Pons (tissue), 1 donor: ENCODE measurements around the gene SPINK8.

Experiments
- DNase-seq: peaks from one replicate; pipeline ENCODE4 v3.0.0-alpha.2; 2016; ENCODE audit warnings: low spot score

The SPINK8 gene

DNA sequence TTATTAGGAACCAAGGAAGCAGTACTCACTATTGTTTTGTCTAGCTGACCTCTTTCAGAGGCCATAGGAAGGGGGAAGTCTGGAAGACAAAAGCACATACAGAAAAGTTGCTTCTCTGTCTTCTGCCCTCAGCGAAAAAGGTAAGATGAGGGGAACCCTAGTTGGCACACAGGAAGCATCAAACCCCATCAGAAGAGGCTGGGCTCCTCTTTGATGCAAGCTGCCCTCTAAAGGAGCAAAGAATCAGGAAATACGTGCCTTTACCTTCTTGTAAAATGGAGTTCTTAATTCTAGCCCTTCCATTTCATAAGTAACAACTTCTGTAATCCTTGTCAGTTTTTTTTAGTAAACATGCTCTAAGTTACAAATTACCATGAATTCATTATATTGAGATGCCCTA is 12.5 kb downstream of the SPINK8 start:
- no peak for DNase-seq

DNA sequence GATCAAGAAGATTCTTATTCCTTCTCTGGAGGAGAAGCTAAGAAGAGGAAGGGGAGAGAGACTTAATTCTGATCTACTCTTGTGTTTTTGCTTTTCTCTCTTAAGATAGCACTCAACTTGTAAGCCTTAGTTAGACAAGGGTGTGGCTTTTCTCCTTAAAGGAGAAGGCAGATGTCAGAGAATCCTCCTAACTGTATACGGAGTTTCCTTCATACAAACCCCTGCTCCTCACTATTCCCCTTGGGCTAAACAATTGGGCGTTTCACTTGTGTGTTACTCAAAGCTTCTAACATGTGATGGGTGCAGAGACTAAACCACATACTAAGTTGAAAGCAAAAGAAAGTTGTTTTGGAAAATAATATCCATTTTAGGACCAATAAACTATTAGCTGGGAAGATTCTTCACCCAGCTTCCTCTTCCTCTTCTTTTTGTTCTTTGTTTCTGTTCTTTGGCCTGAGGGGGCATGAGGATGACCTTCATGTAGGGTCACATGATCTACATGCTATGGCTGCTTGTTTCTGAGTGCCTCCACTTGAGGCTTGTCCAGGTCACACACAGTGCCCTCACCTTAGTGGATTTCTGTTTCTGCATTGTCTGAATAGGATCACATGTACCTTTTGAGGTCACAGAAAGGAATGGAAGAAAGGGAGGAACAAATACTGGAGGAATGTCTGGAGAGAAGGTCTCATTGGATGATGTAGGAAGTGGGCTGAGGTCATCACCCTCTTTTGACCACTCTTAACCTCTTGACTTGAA is 14.6 kb downstream of the SPINK8 start:
- no peak for DNase-seq

DNA sequence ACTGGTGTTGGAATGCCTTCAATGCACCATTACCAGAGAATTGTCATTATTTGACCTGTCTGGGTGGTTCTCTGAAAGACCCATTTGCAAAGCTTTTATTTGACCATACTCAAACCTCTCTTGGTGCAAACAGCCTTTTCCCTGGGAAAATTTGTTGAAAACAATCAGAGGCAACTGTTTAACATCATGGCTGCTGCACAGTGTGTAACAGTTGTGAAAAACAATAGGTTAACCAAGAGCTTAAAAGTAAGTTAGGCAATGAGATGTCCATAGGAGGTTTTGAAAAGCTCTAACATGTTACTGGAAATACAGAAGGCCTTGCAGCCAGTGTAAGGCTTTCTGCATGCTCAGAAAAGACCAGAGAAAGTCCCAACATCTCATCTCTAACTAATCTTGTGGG is 18.9 kb downstream of the SPINK8 start:
- no peak for DNase-seq

DNA sequence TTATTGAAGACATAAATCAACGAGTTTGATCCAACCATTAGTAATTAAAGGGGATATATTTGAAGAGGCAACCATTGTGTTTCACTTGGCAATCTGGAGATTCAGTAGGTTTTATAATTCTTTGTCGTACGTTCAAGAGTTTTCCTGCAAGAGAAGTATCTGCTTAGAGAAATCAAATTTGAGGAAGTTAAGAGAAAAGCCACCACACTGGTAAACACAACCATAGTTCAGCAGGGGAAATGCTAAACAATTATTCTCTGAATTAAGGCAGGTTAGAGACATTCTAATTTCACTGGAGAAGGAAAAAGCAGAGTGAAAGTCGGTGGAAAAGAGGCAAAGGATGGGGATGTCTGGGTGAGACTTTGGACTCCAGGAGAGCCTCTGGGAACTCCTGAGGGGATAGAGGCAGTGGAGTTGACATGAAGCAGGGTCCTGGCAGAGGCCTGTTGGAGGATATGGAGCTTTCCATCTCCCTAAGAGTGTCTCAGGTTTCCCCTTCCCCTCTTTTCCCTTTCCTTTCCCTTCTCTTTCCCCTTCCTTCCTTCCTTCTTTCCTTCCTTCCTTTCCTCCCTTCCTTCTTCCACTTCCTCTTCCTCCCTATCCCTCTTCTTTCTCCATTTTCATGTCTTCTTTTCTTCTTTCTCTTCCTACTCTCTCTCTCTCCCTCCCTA is 26.5 kb downstream of the SPINK8 start:
- no peak for DNase-seq

DNA sequence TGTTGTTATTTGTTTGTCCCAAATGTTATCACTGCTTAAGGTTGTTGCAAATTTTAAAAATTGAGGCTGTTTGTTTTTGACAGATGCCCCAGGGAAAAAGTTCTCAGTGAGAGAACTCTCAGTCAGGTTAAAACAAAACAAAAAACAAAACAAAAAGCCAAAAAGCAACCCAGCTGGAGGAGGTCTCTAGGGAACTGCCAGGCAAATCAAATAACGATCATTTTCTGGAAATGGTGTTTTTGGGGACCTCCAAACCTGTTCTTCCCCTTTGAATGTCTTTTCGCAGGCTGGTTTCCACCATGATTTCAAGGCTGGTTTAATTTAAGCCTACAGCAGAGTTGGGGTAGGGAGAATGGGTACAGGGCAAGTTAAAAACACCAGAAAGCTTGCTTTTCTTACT is 27.2 kb downstream of the SPINK8 start:
- no peak for DNase-seq

DNA sequence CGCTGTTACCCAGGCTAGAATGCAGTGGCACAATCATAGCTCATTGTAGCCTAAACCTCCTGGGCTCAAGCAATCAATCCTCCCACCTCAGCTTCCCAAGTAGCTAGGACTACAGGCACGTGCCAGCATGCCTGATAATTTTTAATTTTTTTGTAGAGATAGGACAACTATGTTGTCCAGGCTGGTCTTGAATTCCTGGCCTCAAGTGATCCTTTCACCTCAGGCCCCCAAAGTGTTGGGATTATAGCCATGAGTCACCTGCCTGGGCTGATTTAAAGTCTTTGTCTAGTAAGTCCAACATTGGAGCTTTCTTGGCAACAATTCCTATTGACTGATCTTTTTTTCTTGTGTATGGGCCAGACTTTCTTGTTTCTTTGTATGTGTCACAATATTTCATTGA is 28.1 kb downstream of the SPINK8 start:
- no peak for DNase-seq

DNA sequence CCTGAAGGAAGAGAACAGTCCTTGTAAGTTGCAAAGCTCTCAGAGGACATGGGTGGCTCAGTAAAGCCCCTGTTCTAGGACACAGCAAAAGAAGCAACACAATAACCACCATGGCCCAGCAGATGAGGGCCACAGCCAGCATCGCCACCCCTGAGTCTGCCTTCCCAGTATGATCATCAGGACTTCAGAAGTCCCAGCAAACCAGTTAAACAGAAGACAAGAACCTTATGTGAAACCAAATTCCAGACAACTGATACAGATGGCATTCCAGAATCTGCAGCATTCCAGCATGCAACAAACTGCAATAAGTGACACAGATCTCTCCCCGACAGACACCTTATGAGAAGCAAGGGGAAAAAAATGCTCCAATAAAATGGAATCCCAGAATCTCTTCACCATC is 30.4 kb downstream of the SPINK8 start:
- DNase-seq, result no peak

DNA sequence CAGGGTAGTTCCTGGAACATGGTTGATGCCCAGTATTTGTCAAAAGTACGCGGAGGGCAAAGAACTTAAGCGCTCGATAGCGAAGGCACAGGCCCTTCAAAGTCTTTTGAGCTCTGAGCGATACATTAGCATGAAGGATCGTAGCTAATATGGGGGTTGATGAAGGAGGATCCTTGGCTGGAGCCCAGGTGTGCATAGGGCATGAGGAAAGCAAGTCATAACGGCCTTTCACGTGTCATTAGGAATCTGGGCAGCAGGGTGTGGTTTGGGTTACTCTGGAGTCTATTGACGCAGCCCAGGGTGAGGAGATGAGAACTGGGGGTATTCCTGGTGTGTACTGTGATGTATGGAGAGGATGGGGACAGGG is 31.7 kb downstream of the SPINK8 start:
- peak; percentile 20 for DNase-seq

DNA sequence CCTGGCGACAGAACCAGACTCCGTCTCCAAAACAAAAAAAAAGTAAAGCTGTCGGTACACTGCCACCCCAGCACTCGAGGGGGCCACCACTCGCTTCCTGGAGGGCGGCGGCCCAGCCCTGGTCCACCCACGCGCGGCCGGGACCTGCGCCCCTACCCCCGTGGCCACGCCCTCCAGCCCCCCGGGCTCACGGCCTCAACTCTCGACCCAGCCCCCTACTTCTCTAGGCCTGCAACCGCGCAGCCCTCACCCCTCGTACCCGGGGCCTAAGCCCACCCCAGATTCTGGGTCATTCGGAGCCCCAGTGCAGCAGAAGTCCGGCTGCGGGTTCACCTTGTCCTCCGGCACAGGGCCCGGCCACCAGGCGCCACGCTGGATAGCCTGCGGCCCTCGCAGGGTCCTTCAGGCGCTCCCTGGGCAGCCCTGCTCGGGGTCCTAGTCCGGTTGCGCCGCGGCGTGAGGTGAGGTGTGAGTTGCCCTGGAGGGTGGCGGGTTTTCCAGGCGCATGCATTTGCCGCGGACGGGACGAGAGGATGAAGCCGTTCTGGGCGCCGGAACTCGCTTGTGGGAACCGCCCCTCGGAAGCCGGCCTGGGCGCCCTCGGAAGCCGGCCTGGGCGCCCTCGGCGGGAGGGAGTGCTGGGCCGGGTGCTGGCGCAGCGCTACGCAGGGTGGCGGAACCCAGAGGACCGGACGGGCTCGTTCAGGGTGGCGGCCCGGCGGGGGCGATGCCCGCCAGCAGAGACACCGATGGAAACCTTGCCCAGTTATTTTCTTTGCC is 32.3 kb downstream of the SPINK8 start, which contains the start of gene NME6:
Gene NME6, minus strand, starts transcription at position 348 of the 780 bp plus-strand sequence.
- DNase-seq, result peak; percentile 68

DNA sequence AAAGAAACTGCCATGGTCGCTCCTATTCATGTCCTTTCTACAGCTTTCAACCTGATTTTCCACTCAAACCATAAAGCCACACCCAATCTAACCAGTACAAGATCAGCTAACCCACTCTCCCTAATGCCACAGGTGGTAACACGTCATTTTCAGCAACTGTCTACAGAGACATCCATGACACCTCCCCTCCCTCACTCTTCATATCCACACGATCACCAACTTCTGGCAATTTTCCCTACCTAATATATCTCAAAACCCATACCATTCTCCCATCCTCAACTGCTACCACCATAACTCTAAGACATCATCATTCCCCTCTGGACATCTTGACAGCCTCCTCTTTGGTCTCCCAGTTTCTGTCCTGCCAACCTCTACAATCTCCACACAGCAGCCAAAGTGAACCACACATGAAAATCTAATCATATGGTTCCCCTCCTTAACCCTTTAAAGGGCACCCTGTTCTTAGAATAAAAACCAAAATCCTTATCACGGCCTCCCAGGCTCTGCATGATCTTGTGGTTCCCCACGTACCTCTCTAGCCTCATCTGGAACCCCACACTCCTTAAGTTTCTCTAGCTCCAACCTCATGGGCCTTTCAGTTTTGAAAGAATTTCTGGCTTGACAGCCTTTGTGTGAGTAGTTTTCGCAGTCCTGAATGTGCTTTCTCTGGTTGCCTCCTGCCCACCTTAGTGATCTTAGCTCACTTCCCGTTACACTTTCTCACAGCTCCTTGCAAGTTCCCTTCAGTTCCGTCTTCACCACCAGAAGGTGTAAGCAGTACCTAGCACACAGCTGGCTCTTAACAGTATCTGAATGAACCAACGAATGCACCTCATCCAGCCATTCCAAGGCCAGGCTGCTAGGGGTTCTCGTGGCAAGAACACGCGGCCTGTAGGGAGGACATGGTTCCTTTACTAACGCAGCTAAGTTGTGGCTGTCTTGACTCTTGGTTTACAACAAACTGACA is 33.4 kb downstream of the SPINK8 start:
- no peak for DNase-seq

DNA sequence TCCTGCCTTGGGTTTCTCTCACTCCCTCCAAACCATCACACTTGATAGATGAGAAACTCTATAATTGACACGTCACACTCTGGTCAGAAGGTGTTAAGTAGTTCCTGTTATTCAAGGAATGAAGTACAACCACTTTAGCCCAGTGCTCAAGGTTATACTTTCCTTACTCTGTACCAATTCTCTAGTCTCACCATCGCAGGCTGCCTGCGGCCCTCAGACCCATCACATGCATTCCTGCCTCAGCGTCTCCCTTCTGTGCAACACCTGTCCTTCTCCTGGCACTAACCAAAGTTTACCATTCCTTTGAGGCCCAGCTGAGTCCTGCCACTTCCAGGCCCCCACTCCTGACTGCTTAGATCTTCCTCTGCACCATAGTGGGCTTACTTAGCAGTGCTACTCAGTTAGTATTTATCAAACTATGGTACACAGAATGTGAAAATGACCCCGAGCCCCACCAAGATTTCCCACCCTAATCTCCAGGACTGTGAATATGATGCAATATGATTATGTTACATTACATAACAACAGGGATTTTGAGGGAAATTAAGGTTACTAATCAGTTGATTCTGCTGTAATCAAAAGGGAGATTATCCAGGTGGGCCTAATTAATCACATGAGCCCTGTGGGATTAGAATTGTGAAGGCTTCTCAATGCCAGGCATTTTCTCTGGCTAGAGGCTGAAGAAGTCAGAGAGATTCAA is 36.2 kb downstream of the SPINK8 start:
- DNase-seq, result no peak

DNA sequence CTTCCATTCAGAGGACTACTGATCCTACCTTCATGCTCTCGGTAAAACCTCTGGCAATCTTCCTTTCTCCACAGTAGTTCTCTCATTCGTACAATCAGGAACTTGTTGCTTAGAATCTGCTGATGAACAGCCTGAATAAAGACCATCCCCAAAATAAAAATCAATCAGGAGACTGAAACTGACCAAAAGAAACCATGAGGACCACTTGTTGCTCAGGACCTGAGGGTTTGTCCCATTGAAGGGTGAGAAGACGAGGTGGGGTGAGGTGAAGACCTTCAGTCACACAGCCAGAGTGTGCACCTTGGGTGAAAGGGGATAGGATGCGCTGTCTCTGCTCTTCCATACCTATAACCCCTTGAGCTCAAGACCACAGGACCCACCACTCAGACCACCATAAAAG is 36.8 kb downstream of the SPINK8 start:
- DNase-seq, result no peak

DNA sequence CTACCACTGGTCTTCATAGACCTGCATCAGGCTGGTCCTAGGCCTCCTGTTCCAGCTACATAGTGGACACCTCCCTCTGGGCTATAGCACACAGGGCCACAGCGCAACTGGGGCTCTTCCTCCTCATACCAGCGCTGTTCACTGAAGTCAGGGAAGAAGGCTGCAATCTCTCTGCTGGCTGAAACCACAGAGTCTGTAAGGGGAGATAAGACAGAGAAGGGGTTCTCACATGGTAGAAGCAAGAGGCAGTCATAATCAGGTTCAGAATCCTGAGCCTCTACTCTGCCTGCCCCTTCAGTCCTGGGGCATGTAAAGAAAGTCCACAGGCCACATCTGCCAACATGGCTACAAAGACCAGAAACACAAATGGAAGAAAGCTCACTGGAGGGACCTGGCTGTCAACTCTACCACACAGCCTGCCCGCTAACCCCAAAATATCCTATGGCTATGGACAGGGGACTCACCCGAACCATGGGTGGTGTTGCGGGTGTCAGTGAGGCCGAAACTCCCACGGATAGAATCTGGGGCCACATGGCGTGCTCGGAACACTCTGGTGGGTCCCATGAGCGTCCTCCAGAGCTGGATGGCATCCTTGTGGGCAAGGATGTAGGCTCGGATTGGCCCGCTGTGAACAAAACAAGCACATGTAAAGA is 38.7 kb downstream of the SPINK8 start:
- no peak for DNase-seq

DNA sequence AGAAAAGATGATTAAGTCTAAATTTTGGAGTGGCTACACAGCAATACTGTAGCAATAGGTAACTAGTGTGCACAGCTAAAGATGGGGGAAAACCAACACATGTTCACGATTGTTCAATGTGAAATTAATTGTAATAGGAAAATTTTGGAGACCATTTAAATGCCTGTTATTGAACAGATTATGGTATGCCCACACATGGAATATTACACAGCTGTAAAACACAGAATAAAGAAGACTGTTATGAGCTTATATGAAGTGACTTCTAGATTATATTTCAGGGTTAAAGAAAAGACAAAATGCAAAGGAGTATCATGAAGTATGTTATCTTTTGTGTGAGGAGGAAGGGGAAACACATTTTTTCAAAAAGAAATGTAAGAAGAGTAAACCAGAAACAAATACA is 43.8 kb downstream of the SPINK8 start:
- no peak for DNase-seq

DNA sequence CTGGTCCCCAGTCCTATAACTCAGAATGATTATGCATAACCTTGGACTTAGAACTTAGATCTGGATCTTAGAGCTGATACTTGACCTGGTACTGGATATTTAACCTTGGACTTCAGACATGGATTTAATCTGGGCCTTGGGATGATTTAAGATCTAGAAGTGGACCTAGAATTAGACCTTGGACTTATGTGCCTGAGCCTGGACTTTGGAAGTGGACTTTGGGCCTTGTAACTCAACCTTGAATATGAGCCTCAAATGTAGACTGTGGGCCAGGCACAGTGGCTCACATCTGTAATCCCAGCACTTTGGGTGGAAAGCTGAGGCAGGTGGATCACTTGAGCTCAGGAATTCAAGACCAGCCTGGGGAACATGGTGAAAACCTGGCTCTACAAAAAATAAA is 46.4 kb downstream of the SPINK8 start:
- no peak for DNase-seq

DNA sequence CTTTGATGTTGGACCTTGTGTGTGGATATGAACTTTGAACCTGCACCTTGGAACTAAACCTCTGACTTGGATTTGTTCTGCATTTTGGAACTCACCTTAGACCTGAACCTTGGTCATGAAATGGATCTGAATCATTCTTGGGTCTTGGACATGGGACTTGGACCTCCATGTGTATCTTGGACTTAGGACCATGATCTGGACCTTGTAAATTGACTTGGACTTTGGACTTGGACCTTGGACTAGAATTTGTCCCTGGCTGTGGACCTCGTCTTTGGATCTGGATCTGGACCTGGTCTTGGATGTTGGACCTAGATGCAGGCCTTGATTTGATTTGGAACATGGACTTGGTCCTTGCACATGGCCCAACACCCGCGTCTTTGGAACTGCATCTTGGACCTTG is 47.2 kb downstream of the SPINK8 start:
- DNase-seq, result no peak

DNA sequence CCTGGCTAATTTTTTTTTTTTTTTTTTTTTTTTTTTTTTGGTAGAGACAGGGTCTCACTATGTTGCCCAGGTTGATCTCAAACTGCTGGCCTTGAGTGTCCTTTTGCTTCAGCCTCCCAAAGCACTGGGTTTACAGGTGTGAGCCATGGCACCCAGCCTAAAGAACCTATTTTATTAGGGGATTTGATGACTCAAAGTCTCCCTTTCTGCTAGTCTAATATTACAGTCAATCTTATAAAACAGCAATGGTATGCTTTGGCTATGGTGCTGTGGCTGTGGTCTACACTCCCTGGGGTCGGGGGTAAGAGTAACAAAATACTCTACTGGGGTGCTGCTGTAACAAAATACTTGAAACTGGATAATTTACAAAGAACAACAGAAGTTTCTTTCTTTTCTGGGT is 47.8 kb downstream of the SPINK8 start:
- DNase-seq, result no peak

DNA sequence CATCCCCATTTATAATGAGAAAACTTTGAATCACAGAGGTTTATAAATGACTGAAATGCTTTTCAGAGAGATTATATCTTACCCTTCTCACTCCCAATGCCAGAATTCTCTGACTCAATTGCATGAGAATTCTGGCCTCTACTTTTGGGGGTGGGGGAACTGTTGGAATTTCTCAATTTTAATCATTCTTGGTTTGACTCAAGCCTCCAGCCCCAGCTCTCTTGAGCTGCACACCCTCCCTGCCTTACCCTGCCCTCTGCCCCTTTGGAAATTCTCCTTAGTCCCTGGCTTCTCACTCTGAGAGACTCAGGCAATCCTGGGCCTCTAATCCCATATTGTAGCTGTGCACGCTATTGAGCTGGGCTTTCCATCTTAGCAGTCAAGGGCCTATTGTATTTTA is 48.3 kb downstream of the SPINK8 start:
- DNase-seq, result no peak

DNA sequence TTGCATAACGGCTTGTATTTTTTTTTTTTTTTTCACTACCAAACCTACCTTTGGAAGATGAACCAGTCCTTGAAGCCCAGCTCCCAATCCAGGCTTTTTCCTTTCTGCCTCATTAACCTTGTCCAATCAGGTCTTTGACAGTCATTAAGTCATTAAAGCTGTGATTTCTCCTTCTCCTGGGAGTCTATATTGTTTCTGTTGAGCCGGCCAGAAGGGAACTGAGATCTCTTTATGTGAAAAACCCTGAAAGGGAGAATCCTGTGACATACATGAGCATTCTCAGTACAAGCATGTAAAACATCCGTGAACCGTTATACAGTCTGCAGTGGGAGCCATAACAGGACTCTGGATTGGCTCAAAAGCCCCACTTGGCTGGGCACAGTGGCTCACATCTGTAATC is 52.6 kb downstream of the SPINK8 start:
- no peak for DNase-seq

DNA sequence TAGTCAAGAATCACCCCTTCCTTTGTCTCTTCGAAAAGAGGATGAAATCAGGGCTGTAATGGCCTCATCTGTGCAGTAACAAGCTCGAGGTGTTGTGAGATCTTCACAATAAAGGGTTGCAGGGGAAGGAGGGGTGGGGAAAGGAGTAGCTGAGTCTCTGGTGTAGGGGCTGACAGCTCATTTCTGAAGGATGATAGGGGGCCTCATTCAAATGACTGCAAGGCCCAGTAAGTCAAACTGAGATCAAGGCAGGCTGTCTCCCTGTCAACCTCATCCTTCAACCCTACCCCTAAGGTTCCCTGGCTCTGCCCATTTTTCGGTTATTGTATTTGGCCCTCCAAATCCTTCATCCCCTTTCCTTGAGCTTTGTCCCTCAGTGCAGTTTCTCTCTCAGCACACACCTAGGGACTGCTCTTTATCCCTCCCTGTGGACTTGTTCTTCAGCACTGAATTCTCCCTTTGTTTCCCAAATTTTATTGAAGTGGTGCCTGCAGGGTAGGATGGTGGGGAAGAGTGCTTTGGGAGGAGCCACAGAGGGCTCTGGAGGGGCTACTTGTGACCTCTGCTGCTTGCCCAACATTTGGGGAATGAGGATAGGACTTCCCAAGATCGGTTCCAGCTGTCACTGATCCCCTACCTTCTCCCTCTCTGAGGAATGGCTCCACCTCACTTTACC is 54.4 kb downstream of the SPINK8 start:
- no peak for DNase-seq
